Bronchial epithelial cell (primary cell): ENCODE data around the gene OR2G6. TPM values are rescaled to one million over a fixed set of nuclear protein-coding genes. Genes with fewer than 3 reads are reported as not detected.

Source experiments
- DNase-seq: peaks from one replicate; pipeline ENCODE4 v3.0.0-alpha.2; 2010; ENCODE audit warnings: low read depth
- FAIRE-seq: peaks from 2 replicates; lab custom pipeline; 2011; peaks lifted over from hg19 to GRCh38; lab: Jason Lieb, UNC
- H3K27me3 ChIP-seq: 2 replicates; pipeline ENCODE4 v1.5.1; 2011; ENCODE audit warnings: low read length; ENCODE audit not compliant: control insufficient read depth, insufficient read depth
- H3K36me3 ChIP-seq: 2 replicates; pipeline ENCODE4 v1.5.1; 2011; ENCODE audit warnings: low read length; ENCODE audit not compliant: control insufficient read depth, insufficient read depth
- H3K4me3 ChIP-seq: 2 replicates; pipeline ENCODE4 v1.5.1; 2011; ENCODE audit warnings: mild to moderate bottlenecking, low read depth, low read length, control low read depth
- total RNA-seq: library from RNA; depleted of rRNA; stranded (reverse); fragments of >200 nt; gene quantifications from 2 replicates; pipeline ENCODE4 v1.2.1, GENCODE V29; 2014
- TF ChIP-seq, protein P1 (sequence below): IDR thresholded peaks from 2 replicates; pipeline ENCODE4 v1.5.1; 2011; ENCODE audit warnings: mild to moderate bottlenecking, moderate library complexity, low read length, control low read depth, inconsistent platforms; ENCODE audit not compliant: insufficient read depth, severe bottlenecking

The OR2G6 gene
- total RNA-seq, 1 donor from 2014 or later = not detected

DNA sequence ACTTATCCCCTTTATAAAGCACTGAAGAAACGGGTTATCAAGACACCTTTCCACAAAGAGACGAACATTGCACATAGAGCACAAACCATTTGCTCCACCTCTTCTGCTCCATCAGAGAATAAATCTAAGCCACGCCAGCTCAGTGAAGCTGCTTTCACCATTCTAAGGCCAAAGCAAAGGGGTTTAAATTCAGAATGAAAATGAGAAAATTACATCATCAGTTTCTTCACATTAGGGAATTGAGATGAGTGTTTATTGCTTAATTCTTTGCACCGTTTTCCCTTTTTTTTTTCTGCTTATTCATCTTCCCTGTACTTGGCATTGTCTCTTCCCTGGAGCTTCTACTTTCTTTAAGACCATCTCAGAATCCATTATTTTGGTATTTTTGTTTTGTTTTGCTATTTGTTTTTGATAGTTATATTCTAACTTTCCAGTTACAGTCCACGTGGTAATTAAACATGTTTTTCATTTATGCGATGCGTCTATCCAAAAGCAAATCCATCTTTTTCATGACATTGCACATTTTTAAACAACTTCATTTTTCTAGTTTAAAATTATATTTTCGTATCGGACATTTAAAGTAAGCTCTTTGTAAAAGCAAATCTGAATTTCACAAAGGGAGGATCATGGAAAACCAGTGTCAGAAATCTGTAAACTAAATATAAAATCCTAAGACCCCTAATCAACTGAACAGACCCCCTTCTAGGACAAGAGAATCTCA, 68.5 kb downstream of the OR2G6 start:
- H3K4me3 ChIP-seq = no peak overlapping the region
- no peaks in the 10 kb centered on the region for H3K36me3 ChIP-seq
- DNase-seq (no peak), FAIRE-seq (no peak)
- H3K27me3 ChIP-seq = no peaks in the 10 kb centered on the region
- TF ChIP-seq, protein P1, sequence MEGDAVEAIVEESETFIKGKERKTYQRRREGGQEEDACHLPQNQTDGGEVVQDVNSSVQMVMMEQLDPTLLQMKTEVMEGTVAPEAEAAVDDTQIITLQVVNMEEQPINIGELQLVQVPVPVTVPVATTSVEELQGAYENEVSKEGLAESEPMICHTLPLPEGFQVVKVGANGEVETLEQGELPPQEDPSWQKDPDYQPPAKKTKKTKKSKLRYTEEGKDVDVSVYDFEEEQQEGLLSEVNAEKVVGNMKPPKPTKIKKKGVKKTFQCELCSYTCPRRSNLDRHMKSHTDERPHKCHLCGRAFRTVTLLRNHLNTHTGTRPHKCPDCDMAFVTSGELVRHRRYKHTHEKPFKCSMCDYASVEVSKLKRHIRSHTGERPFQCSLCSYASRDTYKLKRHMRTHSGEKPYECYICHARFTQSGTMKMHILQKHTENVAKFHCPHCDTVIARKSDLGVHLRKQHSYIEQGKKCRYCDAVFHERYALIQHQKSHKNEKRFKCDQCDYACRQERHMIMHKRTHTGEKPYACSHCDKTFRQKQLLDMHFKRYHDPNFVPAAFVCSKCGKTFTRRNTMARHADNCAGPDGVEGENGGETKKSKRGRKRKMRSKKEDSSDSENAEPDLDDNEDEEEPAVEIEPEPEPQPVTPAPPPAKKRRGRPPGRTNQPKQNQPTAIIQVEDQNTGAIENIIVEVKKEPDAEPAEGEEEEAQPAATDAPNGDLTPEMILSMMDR = no peak

Other genes starting within 250 kb of the OR2G6 start
- gene OR2T33, start 230.1 kb upstream of the OR2G6 start, total RNA-seq = not detected in 2 replicates
- not detected in 2 replicates for gene OR2T12, start 204.6 kb upstream of the OR2G6 start, total RNA-seq
- not detected in 2 replicates for gene OR2M7, start 183.5 kb upstream of the OR2G6 start, total RNA-seq
- not detected in 2 replicates for gene OR14C36, start 159.3 kb upstream of the OR2G6 start, total RNA-seq
- not detected in 2 replicates for gene OR2T4, start 146.4 kb upstream of the OR2G6 start, total RNA-seq
- not detected in 2 replicates for gene OR2T6, start 132.3 kb upstream of the OR2G6 start, total RNA-seq
- not detected in 2 replicates for gene OR2T1, start 105.0 kb upstream of the OR2G6 start, total RNA-seq
- not detected in 2 replicates for gene OR2T2, start 62.4 kb upstream of the OR2G6 start, total RNA-seq
- gene OR2T3, start 34.7 kb upstream of the OR2G6 start, total RNA-seq = not detected in 2 replicates
- gene OR2T5, start 19.5 kb upstream of the OR2G6 start, total RNA-seq = not detected in 2 replicates
- gene OR2T29, start 54.7 kb downstream of the OR2G6 start, total RNA-seq = not detected in 2 replicates
- gene OR2T34, start 66.7 kb downstream of the OR2G6 start, total RNA-seq = not detected in 2 replicates
- 0.13 TPM in 1 of 2 replicates, not detected in the other for gene OR2T10, start 89.6 kb downstream of the OR2G6 start, total RNA-seq
- gene OR2T11, start 127.0 kb downstream of the OR2G6 start, total RNA-seq = not detected in 2 replicates
- gene OR2T35, start 137.2 kb downstream of the OR2G6 start, total RNA-seq = not detected in 2 replicates
- not detected in 2 replicates for gene OR2T27, start 147.5 kb downstream of the OR2G6 start, total RNA-seq
- not detected in 2 replicates for gene OR14I1, start 194.7 kb downstream of the OR2G6 start, total RNA-seq
- not detected in 2 replicates for gene LYPD8, start 247.7 kb downstream of the OR2G6 start, total RNA-seq